Measurements from ENCODE around the gene SLC25A34. TPM values are rescaled to one million over a fixed set of nuclear protein-coding genes. Genes with fewer than 3 reads are reported as not detected.

The SLC25A34 gene
- polyA plus RNA-seq, 12 donors = 2.8 to 7.8 (median 4.4) TPM; not detected in 2

DNA sequence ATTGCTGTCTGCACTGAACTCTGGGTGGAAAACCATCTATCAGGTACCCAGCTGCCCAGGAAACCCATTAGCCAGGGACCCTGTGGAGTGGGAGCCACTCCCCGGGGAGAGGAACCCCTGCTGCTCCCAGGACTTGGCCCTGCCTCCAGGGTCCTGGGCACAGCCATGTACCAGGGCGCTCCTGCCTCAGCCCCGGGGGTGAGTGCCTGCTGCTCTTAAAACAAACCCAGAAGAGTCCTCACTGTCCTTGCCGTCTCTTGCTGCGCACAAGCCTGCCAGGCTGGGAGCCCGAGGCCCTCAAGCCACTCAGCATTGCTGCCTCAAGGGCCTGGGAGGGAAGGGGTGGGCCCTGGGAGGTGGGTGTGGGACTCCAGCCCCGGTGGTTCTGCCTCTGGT lies 3.4 kb upstream of the SLC25A34 start:
- DNase-seq = no peak

DNA sequence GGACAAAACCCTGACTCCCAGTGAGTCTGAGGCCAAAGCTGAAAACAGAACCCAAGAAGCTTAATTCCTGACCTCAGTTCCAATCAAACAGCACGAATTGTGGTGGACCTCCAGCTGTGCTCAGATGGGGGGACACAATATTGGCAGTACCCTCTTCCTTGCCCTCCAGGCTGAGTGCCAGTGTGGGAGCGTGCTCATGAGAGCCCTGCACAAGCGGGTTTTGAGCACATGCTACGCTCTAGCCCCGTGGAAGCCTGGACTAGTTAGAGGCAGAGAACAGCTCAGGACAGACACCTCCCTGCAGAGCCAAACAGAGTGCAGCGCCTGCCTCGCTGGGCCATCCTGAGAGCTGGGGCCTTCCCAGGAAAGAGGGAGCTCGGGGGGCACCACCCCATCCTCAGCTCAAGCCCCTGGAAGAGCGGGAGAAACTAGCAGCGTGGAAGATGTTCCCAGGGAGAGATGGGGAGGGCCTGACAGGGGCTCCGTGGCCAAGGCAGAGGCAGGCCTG lies 2.8 kb upstream of the SLC25A34 start:
- no peak for DNase-seq

DNA sequence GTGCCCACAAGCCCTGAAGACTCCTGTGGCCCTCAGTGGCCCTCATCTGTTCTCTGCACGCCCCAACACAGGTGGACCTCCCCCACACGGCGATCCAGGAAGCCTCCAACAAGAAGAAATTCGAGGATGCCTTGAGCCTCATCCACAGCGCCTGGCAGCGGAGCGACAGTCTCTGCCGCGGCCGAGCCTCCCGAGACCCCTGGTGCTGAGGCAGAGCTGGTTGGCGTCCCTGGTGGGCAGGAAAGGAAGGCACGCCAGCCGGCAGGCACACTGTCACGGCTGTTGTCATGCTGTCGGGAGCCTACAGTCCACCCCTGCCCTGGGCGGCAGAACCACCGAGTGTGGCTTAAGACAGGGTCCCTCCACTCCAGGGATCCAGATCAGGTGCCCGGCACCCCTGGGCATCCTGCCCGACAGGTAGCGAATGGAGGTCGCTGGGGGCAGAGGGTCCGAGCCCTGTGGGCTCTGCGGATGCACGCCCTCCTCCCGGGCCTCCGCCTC lies 2.3 kb upstream of the SLC25A34 start:
- no peak for DNase-seq

DNA sequence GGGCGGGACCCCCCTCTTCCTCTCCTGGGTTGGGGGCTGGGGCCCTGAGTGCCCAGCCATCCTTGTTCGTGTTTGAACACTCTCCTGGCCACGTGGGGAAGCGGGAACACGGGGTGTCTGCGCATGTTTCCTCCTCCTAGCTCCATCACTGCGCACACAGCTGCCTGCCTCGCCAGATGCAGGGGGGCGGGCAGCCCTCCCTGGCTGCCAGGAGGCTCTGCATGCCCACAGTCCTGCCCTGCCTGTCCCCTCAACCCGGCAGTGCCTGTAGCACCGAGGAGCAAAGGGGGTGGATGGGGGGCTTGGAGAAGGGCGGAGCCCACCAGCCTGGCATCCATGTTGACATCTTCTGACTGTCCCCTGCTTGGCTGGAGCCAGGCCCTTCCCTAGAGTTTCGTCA lies 1.8 kb upstream of the SLC25A34 start:
- DNase-seq = no peak

DNA sequence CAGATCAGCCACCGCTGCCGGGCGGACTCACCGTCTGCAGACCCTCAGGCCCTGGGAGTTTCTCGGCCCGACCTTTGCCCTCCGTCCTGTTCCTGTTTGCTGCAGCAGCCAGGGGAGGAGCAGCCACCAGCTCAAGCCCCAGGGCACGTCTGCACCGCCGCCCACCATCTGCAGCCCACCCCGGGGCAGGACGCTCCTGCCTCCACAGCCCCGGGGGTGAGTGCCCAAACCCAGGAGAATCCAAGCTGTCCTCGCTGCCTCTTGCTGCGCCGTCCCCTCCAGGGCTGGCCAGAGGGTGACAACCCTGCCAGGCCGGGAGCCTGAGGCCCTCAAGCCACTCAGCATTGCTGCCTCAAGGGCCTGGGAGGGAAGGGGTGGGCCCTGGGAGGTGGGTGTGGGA lies 1.2 kb upstream of the SLC25A34 start:
- DNase-seq = no peak

DNA sequence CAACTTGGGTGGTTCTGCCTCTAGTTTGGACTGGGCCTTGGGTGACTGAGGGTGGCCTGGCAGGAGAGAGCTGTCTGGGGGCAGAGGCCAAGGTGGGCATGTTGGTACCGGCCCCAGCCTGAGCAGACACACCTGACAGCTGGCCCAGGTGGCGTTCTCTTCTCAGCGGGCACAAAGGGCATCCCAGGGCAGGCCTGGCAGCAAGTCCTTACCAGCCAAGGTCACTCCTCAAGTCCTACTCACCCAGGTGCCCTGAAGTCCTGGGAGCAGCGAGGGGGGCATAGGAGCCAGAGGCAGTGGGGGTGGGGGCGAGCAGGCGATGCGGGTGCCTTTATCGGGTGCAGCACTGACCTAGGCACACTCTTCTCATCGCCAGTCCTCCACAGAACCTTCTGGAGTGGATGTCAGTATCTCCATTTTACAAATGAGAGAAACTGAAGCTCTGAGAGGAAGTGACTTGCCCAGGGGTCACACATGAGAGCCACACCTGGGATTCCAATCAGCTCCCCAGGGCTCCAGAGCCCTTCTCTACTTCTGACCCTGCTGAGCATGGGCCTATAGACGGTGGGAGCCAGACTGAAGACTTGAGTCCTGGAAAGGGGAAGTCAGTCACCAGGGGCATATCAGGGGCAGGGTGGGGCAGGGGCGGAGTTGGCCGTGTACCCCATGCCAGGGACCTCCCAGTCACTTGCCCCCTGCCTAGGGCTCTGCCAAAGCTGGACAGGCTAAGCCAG lies 587 bp upstream of the SLC25A34 start:
- DNase-seq = no peak

DNA sequence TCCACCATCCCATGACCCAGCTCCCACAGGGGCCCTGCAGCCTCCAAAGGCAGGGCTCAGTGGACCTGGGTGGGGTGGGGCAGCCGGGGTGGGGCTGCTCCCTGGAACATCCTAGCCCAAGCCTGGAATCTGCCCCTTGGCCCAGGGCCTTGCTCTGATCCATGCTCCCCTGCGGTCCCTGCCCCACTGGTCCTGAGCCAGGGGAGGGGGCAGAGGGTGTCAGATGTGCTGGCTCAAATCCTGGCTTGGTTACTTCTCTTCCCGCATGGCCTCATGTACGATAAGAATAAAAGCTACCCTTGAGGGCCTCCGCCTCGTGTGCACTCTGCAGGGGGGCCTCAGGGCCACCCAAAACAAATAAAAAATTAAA lies 819 bp downstream of the SLC25A34 start:
- DNase-seq = no peak

- DNase-seq = no peak
Measured at GRCh38 chr1:15737324-15738319, 1.6 kb downstream of the SLC25A34 start.

- DNase-seq = no peak
Measured at GRCh38 chr1:15738416-15739113, 2.5 kb downstream of the SLC25A34 start.

DNA sequence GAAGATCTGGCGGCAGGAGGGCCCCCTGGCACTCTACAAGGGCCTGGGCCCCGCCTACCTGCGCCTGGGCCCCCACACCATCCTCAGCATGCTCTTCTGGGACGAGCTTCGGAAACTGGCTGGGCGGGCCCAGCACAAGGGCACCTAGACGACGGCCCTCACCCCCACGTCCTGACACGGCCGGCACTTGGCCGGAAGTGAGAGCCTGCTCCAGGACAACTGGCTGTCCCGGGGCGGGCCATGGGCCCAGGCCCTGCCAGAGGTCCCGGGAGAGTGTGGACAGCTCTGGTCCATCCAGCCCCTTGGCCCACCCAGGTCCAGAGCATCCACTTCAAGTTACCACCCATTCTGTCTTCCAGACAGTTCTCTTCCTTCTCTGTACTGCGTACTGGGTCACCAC lies 3.2 kb downstream of the SLC25A34 start:
- DNase-seq = no peak

DNA sequence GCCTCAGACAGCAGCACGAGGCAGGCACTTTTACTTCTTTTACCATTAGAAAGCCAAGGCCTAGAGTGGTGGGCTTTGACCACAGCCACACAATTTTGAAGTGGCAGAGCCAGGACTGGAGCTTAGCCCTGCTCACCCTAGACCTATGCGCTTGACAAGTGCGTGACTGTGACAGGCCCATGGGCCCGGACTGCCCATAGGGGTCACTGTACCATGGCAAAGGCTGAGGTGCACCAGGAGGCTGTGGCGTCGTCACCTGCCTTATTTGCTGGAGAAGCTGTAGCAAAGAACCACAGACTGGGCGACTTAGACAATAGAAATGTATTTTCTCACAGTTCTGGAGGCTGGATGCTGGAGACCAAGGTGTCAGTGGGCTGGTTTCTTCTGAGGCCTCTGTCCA lies 3.7 kb downstream of the SLC25A34 start:
- DNase-seq = no peak

DNA sequence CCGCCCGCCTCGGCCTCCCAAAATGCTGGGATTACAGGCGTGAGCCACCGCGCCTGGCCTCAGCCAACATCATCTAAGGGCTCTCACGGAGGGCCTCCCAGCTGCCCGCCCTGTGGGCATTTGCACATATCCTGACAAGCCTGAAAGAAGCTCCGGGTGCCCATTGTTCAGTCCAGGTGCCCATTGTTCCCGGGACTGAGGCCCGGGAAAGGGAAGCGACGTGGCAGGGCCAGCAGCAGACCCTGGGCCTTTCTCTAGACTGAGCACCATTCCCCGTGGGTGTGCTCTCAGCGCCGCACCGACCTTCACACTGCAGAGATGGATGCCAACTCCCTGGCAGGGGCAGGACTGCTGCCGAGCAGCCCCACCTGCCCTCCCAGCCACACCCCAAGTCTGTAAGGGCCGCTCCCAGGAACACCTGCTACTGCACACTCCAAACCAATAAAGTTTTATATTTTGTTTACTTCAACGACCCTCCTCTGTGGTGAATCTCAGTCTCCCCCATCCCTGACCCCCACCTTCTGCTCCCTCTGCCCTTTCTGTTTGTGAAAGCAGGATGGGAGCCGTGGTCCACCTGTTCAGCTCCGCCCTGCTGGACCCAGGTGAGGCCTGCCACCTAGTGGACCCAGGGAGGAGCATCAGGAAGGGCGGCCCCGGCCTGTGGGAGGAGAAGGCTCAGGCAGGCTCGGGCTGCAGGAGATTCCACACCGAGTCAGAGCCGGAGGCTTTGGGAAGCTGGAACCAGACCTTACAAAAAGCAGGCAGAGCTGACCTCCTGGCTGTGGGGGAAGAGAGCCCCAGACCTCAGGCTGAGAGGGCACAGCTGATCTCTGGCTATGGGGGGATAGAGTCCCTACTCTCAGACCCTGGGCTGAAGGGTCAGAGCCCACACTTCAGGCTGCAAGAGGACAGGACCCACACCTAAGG lies 5.1 kb downstream of the SLC25A34 start:
- DNase-seq = no peak

DNA sequence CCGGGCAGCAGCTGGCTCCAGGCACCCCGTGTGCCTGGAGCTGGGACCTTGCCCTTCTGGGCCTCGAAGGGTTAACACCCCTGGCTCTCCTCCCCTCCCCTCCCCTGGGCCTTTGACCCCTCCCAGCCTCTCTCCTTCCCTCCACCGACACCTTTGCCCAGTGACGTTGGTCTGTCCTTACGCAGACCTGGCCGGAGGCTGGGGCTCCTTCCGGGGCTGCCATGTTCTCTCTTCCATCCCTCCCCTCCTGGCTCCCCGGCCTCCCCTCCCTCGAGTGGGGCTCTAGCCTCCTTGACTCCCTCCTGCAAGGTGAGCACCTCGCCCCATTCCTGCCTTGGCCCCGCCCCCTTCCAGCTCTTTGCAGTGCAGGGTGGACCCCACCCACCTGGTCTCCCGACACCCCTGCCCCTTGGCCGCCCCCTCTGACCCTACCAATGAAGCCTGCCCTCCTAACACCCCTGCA lies 6.3 kb downstream of the SLC25A34 start, which contains the start of gene TMEM82:
TMEM82 (plus strand) TSS at position 161 of the 463 bp plus-strand sequence; CDS start at position 222, 61 bp downstream.
- no peak for DNase-seq

- DNase-seq = no peak
Measured at GRCh38 chr1:15744122-15744679, 8.1 kb downstream of the SLC25A34 start.

- DNase-seq = no peak
Measured at GRCh38 chr1:15747378-15747777, 11.3 kb downstream of the SLC25A34 start.

GRCh38 chr1:15748264-15748663 lies 12.2 kb downstream of the SLC25A34 start:
- no peak for DNase-seq

DNA sequence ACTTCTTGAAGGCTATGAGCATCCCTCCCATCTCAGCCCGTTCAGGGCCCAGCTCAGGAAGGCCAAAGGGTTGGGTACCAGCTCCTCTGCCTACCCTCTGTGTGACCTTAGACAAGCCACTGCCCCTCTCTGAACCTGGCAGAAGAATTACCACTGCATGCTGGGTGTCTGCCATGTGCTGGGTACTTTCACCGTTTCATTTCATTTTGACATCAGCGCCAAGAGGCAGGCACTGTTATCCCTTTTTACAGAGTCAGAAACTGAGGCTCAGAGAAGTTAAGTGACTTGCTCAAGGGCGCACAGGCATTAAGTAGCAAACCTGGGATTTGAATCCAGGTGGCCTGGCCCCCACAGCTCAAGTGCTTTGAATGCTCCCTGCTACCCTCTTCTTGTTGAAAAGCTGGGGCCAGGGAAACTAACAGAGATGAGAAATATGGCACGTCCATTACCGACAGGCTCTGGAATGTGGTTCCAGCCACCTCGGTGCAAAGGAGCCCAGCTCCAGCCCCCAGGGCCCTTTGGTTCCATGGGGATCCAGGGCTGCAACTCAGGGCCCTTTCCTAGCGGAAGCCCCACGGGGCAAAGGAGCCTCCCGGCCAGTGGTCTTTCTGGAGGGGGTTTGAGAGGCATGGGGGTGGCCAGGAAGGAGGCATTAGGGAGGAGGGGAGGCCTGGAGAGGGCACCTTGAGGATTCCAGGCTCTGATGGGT lies 12.8 kb downstream of the SLC25A34 start:
- no peak for DNase-seq

DNA sequence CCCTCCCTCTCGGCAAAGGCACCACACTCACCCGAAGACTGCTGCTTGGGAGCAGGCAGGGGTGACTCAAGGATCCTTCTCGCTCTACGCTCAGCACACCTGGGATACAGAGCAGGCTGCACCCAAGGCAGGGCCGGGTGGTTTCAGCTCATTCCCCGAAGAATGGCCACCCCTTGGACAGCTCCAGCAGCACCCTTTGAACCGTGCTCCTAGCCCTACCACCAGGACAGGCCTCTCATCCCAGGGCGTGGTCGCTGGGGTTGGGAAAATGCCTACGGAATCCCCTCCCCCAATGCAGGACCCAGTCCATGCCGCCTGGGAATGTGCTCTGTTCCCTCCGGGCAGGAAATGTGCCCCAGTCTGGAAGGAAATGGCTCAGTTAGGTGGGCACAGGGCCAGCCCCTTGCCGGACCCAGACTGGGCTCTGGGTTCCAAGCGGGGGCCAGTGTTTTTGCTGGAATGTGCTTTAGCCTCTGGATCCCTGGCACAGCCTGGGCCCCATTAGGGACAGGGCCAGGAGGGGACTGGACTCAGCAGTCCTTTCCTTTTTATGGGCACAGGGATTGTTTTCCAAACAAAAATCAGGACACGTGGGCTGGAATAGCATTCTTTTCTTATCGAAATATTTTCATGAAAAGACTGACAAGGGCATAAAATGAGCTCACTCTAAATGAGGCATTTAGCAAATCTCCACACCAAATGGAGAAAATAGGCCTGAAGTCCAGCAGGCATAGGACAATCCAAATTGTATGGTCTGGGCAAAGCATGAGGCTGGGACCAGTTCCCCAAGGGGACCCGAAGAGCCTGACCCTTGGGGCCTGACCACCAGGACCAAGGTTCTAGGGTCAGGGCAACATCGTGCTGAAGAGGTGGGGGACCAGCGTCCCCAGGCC lies 13.6 kb downstream of the SLC25A34 start:
- no peak for DNase-seq
